ENCODE results near the gene DCAF17.

GRCh38 chr2:171431677-171432167, 2.3 kb upstream of the DCAF17 start:
- no peak for TF ChIP-seq EZH2 (IDR thresholded peaks at IDR 0.05; ENCODE audit: insufficient read depth, poor library complexity, severe bottlenecking)
- no peak for TF ChIP-seq EZH2phosphoT487 (IDR thresholded peaks at IDR 0.05; ENCODE audit: insufficient read depth, low read depth)

All from GM23248 (cell line).